HG03159 (cell line): ENCODE measurements around the gene CHTF8.
"Not testable (repeated sequence)": the region's sequence is repeated elsewhere in the genome, so short reads cannot be mapped to it uniquely, and the experiment has no call there.

Source experiments
- ATAC-seq: cut with Tn5 transposase; IDR thresholded peaks from one replicate; pipeline ENCODE4 v1.9.1; 2021; ENCODE audit warnings: mild to moderate bottlenecking, moderate library complexity; ENCODE audit not compliant: unreplicated experiment

Gene CHTF8

GRCh38 chr16:69139464-69139863, 7.1 kb upstream of the CHTF8 start:
- ATAC-seq, result not testable (repeated sequence)

DNA sequence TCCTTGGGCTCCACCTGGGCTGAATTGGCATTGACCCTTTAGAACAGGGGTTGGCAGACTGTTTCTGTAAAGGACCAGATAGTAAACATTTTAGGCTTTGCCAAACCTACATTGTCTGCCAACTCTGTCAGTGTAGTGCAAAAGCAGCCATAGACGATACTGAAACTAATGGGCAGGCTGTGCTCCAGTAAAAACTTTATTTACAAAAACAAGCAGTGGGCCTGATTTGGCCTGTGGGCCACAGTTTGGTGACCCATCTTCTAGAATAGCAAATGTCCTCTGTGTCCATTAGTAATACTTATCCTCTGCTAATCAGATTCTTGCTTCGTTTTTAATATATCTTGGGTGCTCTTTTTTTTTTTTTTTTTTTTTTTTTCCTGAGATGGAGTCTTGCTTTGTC, 6.2 kb upstream of the CHTF8 start:
- no peak for ATAC-seq

GRCh38 chr16:69133373-69133954, 1.1 kb upstream of the CHTF8 start:
- ATAC-seq, result no peak

DNA sequence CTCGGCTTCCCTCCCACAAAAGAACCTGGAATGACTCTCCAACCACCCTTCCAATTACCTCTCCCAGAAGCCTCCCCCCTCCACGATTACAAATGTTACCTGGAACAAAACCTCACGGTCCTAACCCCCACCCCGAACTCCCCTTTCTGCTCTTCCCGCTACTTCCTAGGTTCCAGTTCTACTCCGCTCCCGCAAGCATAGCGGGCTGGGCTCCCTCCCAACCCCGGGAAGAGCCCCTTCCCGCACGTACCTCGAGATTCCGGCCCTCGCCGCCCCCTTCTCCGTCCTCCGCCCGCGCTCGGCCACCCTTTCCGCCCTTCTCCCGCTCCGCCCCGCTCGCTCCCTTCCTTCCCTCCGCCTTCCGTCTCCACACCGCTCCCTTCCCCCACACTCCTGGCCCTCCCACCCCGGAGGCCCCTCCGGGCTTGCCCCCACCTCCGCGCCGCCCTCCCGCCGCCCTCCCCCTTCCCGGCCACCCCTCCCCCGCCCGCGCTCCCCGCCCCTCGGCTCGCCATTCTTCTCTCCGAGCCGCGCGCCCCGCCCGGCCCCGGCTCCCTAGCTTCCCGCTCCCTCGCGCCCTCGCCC, 457 bp downstream of the CHTF8 start:
- peak; percentile 25 for ATAC-seq

DNA sequence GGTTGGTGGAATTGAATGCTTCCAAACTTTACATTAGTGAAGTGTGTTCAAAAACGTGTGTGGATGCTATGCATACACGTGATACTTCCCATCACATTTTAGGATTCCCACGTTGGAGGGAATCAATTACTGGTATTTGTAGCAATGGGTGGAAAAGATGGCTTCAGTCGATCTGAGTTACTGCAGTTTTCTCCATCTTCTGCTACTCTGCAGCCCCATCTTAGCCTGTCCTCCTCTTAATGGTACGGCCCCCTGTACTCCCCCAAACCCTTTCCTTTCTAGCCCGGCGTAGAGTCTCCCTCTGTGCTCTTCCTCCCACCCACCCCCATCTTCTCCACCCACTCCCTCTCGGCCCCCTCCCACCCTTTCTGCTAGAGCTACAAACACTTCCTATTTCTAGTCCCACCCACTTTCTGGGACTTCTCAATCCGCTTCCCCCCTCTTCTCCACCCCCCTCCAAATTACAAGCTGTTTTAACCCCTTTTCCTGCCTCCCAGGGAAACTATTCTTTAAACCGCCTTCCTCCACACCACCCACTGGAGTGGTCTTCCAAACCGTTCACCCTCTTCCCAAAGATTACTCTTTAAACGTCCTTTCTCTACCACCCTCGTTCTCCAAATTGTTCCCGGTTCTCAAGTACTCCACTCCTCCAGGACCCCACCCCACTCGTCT, 1.1 kb downstream of the CHTF8 start:
- no peak for ATAC-seq

- ATAC-seq, result no peak
These were observed 1.9 kb downstream of the CHTF8 start for GRCh38 chr16:69130461-69130860.

DNA sequence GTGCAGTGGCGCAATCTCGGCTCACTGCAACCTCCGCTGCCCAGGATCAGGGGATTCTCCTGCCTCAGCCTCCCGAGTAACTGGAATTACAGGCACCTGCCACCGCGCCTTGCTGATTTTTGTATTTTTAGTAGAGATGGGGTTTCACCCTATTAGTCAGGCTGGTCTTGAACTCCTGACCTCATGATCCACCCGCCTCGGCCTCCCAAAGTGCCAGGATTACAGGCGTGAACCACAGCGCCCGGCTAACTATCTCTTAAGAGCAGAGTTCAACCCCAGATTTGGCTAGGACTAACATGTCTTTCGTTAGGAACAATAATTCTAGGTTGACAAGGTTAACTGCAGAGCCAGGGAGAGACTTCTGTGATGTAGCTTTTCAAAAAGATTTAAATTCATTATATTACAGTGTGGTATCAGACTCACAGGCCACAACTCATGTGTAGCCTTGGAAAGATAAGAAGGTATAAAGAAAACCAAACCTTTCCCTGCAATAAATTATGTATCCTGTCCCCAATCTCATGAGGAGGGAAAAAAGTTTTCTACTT, 4.3 kb downstream of the CHTF8 start:
- ATAC-seq, result no peak

DNA sequence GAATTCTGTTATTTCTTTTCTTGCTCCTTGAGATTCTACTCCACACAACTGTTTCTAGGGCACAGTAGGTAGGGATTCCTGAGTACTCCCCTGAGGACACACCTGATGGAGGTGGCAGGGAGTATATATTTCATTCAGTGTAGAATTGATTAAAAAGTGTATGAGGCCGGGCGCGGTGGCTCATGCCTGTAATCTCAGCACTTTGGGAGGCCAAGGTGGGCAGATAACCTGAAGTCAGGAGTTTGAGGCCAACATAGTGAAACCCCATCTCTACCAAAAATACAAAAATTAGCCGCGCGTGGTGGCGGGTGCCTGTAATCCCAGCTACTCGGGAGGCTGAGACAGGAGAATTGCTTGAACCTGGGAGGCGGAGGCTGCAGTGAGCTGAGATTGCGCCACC, 5.6 kb downstream of the CHTF8 start:
- ATAC-seq, result not testable (repeated sequence)

GRCh38 chr16:69126221-69126620, 6.2 kb downstream of the CHTF8 start:
- ATAC-seq, result no peak

DNA sequence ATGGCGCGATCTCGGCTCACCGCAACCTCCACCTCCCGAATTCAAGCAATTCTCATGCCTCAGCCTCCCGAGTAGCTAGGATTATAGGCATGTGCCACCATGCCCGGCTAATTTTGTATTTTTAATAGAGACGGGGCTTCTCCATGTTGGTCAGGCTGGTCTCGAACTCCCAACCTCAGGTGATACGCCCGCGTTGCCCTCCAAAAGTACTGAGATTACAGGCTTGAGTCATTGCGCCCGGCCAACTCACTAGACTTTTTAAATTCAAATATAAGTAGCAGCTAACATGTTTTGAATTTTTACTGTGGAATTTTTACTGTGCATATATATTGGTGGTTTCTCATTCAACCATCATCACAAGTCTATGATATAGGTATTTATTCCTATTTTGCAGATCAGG, 7.4 kb downstream of the CHTF8 start:
- ATAC-seq, result not testable (repeated sequence)

DNA sequence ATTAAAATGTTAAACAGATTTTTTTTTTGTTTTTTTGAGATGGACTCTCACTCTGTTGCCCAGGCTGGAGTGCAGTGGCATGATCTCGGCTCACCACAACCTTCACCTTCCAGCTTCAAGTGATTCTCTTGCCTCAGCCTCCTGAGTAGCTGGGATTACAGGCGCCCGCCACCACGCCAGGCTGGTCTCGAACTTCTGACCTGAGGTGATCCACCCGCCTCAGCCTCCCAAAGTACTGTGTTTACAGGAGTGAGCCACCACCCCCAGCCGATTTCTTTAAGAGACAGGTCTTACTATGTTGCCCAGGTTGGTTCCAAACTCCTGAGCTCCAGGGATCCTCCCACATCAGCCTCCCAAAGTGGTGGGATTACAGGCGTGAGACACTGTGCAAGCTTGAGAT, 8.0 kb downstream of the CHTF8 start:
- not testable (repeated sequence) for ATAC-seq

DNA sequence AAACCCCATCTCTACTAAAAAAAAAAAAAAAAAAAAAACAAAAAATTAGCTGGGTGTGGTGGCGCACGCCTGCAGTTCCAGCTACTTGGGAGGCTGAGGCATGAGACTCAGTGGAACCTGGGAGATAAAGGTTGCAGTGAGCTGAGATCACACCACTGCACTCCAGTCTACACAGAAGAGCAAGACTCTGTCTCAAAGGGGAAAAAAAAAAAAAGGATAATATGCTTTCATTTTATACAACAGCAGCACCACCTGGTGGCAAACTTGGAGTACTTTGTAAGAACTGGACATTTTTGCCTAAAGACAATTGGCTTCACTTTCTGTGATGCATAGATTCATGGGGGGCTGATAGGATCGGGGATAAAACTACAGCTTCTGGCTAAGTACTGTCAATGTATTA, 8.5 kb downstream of the CHTF8 start:
- ATAC-seq, result no peak

- no peak for ATAC-seq
These were observed 12.2 kb downstream of the CHTF8 start for GRCh38 chr16:69120096-69120664.

DNA sequence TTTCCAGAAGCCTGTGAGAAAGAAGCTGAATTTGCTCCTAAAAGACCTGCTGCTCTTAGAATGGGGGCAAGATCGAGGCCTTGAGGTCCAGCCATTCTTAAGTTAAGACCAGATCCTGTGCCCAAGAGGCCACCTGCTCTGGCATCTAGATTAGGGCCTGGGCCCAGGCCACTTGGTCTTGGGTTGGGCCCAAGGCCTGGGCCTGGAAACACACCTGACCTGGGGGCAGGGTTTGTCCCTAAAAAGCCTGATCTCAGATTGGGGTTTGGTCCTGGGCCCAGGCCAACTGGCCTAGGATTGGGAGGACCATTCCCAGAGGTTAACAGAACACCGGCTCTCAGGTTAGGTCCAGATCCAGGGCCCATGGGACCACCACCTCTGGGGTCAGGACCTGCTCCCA, 12.9 kb downstream of the CHTF8 start:
- no peak for ATAC-seq

DNA sequence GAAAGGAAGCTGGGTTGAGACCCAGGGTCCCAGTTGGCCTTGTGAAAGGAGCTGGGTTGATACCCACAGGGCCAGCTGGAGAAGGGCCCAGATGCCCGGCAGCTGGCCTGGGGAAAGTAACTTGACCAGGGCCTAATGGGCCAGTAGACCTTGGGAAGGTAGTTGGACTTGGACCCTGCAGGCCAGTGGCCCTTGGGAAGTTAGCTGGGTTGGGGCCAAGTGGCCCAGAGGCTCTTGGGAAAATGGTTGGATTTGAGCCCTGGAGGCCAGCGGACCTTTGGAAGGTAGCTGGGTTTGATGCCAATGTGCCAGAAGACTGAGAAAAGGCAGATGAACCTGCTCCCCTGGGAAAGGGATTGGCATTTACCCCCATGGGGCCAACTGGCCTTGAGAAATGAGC, 13.4 kb downstream of the CHTF8 start:
- no peak for ATAC-seq

- no peak for ATAC-seq
These were observed 13.9 kb downstream of the CHTF8 start for GRCh38 chr16:69118468-69118867.

DNA sequence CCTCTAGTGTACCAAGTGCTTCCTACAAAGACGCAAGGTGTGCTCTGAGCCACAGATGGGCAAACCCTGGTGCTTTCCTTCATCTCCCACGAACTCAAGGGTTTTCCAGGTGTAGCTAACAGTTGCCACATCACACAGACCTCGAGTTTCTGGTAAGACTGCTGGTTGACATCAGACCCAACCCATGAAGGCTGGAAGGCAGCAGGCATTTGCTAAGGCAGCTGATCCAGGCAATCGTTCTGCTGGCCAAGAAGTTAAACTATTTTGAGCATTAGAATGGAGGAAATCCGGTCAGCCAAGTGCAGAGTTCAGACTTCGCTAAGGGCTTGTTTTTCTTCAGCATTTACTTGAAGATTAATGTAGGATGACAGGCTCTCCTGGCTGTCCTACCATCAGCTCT, 15.5 kb downstream of the CHTF8 start:
- ATAC-seq, result no peak

- ATAC-seq, result no peak
These were observed 16.0 kb downstream of the CHTF8 start for GRCh38 chr16:69116256-69116875.

DNA sequence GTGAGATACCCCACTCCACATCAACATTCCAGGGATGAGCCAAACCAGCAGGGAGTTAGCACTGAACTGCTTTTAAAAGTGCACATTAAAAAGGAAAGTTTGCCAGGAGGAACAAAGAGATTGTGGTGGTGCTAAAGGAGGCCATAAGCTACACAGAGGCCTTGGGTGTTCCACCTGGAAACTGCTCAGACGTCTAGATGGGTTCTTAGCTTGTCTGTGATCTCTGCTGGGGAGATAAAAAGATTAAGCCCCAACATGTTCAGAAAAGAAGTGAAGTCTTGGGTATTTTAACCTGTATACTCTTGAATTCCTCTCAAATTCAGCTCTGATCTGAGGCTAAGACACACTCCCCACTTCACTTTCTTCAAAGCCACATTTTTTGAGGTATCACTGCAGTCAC, 16.6 kb downstream of the CHTF8 start:
- no peak for ATAC-seq

GRCh38 chr16:69115361-69115760, 17.0 kb downstream of the CHTF8 start:
- ATAC-seq, result no peak

- ATAC-seq, result no peak
These were observed 17.4 kb downstream of the CHTF8 start for GRCh38 chr16:69114976-69115355.
